Fibroblast of lung (primary cell): ENCODE measurements around the gene ARID2.

ENCODE experiments used
- EZH2 ChIP-seq: IDR thresholded peaks from 2 replicates; pipeline ENCODE4 v1.5.1; 2012; ENCODE audit warnings: low read length, control low read depth, mild to moderate bottlenecking; ENCODE audit errors: missing control alignments
- TF ChIP-seq, protein P1 (sequence below), 2 donors: IDR thresholded peaks in 1 of 2; conservative IDR thresholded peaks in 1 of 2; 1 replicate in 1 of 2; 2 replicates in 1 of 2; pipeline ENCODE4 v1.5.1; 2011 to 2012; ENCODE audit warnings: low read length in 2 of 2, control low read depth in 1 of 2, inconsistent platforms in 1 of 2, low read depth in 1 of 2, mild to moderate bottlenecking in 1 of 2

DNA sequence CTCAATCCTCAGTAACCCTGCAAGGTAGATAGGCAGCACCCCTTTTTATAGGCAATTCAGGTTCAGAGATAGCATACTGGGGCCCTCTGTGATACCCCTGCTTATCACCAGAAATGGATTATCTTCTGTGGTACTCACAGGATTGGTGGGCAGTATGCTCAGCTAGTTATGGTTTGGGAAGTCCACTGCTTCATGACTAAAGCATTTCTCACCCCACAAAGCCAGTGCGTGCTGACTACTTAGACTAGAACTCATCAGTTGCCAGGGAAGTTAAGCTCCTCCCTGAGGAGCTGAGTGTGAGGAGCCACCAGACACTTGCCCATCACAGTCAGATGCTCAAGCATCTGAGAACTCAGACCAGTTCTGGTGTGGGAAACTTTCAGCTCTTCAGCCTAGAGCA, 184.6 kb downstream of the ARID2 start:
- TF ChIP-seq, protein P1, sequence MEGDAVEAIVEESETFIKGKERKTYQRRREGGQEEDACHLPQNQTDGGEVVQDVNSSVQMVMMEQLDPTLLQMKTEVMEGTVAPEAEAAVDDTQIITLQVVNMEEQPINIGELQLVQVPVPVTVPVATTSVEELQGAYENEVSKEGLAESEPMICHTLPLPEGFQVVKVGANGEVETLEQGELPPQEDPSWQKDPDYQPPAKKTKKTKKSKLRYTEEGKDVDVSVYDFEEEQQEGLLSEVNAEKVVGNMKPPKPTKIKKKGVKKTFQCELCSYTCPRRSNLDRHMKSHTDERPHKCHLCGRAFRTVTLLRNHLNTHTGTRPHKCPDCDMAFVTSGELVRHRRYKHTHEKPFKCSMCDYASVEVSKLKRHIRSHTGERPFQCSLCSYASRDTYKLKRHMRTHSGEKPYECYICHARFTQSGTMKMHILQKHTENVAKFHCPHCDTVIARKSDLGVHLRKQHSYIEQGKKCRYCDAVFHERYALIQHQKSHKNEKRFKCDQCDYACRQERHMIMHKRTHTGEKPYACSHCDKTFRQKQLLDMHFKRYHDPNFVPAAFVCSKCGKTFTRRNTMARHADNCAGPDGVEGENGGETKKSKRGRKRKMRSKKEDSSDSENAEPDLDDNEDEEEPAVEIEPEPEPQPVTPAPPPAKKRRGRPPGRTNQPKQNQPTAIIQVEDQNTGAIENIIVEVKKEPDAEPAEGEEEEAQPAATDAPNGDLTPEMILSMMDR (conservative IDR thresholded peaks at IDR 0.05 in 1 of 2, IDR thresholded peaks at IDR 0.05 in 1 of 2; ENCODE audit: low read depth in 1 of 2, low read length in 2 of 2) = no peak
- no peak for TF ChIP-seq EZH2
